ENCODE results near the gene SORCS2. TPM values are rescaled to one million over a fixed set of nuclear protein-coding genes. Genes with fewer than 3 reads are reported as not detected.

Gene SORCS2
- total and polyA plus RNA-seq, 2 donors (not counting 1 experiment from before 2014, with no cell fraction given): not detected

GRCh38 chr4:7444731-7445130 is 252.4 kb downstream of the SORCS2 start:
- Histone ChIP-seq H3K4me3 (ENCODE audit: control extremely low read depth in 1 of 5, extremely low read depth in 1 of 5, insufficient read depth in 1 of 5, low read depth in 2 of 5, low read length in 4 of 5) (no peak overlapping the region), H3K27me3 (replicated peaks in 1 of 4; ENCODE audit: control extremely low read depth in 1 of 4, control insufficient read depth in 3 of 4, insufficient read depth in 4 of 4, low read length in 3 of 4) (peaks cover 0 to 2% (median 0%) of the 10 kb centered on the region in 4 experiments), H2AFZ (ENCODE audit: insufficient read depth, low read depth, low read length, poor library complexity, severe bottlenecking) (no peak overlapping the region), H3K4me1 (ENCODE audit: control insufficient read depth in 2 of 2, insufficient read depth in 2 of 2, low read length in 2 of 2) (no peaks in the 10 kb centered on the region), H3K9ac (ENCODE audit: low read length) (no peak overlapping the region), H4K20me1 (ENCODE audit: control insufficient read depth, insufficient read depth, low read length, poor library complexity, severe bottlenecking) (no peaks in the 10 kb centered on the region), H3K36me3 (replicated peaks in 1 of 2; ENCODE audit: control extremely low read depth in 1 of 2, control insufficient read depth in 1 of 2, extremely low read depth in 1 of 2, insufficient read depth in 2 of 2, low read length in 1 of 2) (no peaks in the 10 kb centered on the region), H3K4me2 (replicated peaks; ENCODE audit: low read depth, low read length, poor library complexity, severe bottlenecking) (no peak overlapping the region), H3K27ac (ENCODE audit: low read length in 2 of 2) (no peak overlapping the region), H3K9me3 (ENCODE audit: control extremely low read depth in 1 of 3, control insufficient read depth in 2 of 3, insufficient read depth in 1 of 3, low read length in 2 of 3) (peaks cover 0 to 17% (median 0%) of the 10 kb centered on the region in 3 donors), H3K79me2 (ENCODE audit: control insufficient read depth, insufficient read depth, low read length) (no peaks in the 10 kb centered on the region)
- no peaks in the 10 kb centered on the region for H3K9me3 Mint-ChIP-seq (ENCODE audit: insufficient read depth)
- H3K4me3 Mint-ChIP-seq: no peak overlapping the region
- ATAC-seq (ENCODE audit: low read depth) (no peak), DNase-seq (no peak)
- no peaks in the 10 kb centered on the region for H3K4me1 Mint-ChIP-seq
- WGBS (ENCODE audit: insufficient coverage): 85% methylated on average over 12 of the region's 12 CpGs
- CTCF ChIA-PET: no interaction called here
- H3K27ac Mint-ChIP-seq: no peak overlapping the region
- TF ChIP-seq EZH2 (IDR thresholded peaks at IDR 0.05; ENCODE audit: borderline replicate concordance, insufficient read depth, low read depth, low read length, poor library complexity, severe bottlenecking): no peak
- TF ChIP-seq CTCF (IDR thresholded peaks at IDR 0.05): no peak
- peaks cover 12% of the 10 kb centered on the region for H3K27me3 Mint-ChIP-seq
- POLR2A ChIA-PET: no interaction called here
- intact Hi-C loops (cut with micrococcal nuclease): no loop called here

GRCh38 chr4:7447236-7447635 is 254.9 kb downstream of the SORCS2 start:
- ChIA-PET CTCF (no interaction called here), POLR2A (no interaction called here)
- Histone ChIP-seq H3K4me3 (ENCODE audit: control extremely low read depth in 1 of 5, extremely low read depth in 1 of 5, insufficient read depth in 1 of 5, low read depth in 2 of 5, low read length in 4 of 5) (no peak overlapping the region), H4K20me1 (ENCODE audit: control insufficient read depth, insufficient read depth, low read length, poor library complexity, severe bottlenecking) (no peaks in the 10 kb centered on the region), H3K4me2 (replicated peaks; ENCODE audit: low read depth, low read length, poor library complexity, severe bottlenecking) (no peak overlapping the region), H3K9me3 (ENCODE audit: control extremely low read depth in 1 of 3, control insufficient read depth in 2 of 3, insufficient read depth in 1 of 3, low read length in 2 of 3) (peaks cover 0 to 22% (median 0%) of the 10 kb centered on the region in 3 donors), H3K79me2 (ENCODE audit: control insufficient read depth, insufficient read depth, low read length) (no peaks in the 10 kb centered on the region), H2AFZ (ENCODE audit: insufficient read depth, low read depth, low read length, poor library complexity, severe bottlenecking) (no peak overlapping the region), H3K36me3 (replicated peaks in 1 of 2; ENCODE audit: control extremely low read depth in 1 of 2, control insufficient read depth in 1 of 2, extremely low read depth in 1 of 2, insufficient read depth in 2 of 2, low read length in 1 of 2) (no peaks in the 10 kb centered on the region), H3K27ac (ENCODE audit: low read length in 2 of 2) (no peak overlapping the region), H3K27me3 (replicated peaks in 1 of 4; ENCODE audit: control extremely low read depth in 1 of 4, control insufficient read depth in 3 of 4, insufficient read depth in 4 of 4, low read length in 3 of 4) (peaks cover 0 to 2% (median 0%) of the 10 kb centered on the region in 4 experiments), H3K9ac (ENCODE audit: low read length) (no peak overlapping the region), H3K4me1 (ENCODE audit: control insufficient read depth in 2 of 2, insufficient read depth in 2 of 2, low read length in 2 of 2) (no peaks in the 10 kb centered on the region)
- H3K9me3 Mint-ChIP-seq (ENCODE audit: insufficient read depth): no peaks in the 10 kb centered on the region
- intact Hi-C loops (cut with micrococcal nuclease): no loop called here
- H3K27ac Mint-ChIP-seq: no peak overlapping the region
- no peak for TF ChIP-seq CTCF (IDR thresholded peaks at IDR 0.05)
- TF ChIP-seq EZH2 (IDR thresholded peaks at IDR 0.05; ENCODE audit: borderline replicate concordance, insufficient read depth, low read depth, low read length, poor library complexity, severe bottlenecking): no peak
- 100% methylated on average over 1 of the region's 3 CpGs for WGBS (ENCODE audit: insufficient coverage)
- H3K27me3 Mint-ChIP-seq: peaks cover 9% of the 10 kb centered on the region
- no peaks in the 10 kb centered on the region for H3K4me1 Mint-ChIP-seq
- DNase-seq (no peak), ATAC-seq (ENCODE audit: low read depth) (no peak)
- no peak overlapping the region for H3K4me3 Mint-ChIP-seq
